HG02852 (cell line): Measurements from ENCODE around the gene TAF4.
"Not testable (repeated sequence)": the region's sequence is repeated elsewhere in the genome, so short reads cannot be mapped to it uniquely, and the experiment has no call there.

Experiments used
- ATAC-seq: cut with Tn5 transposase; IDR thresholded peaks from one replicate; pipeline ENCODE4 v1.9.1; 2021; ENCODE audit warnings: mild to moderate bottlenecking, moderate library complexity; ENCODE audit not compliant: unreplicated experiment

TAF4 gene

DNA sequence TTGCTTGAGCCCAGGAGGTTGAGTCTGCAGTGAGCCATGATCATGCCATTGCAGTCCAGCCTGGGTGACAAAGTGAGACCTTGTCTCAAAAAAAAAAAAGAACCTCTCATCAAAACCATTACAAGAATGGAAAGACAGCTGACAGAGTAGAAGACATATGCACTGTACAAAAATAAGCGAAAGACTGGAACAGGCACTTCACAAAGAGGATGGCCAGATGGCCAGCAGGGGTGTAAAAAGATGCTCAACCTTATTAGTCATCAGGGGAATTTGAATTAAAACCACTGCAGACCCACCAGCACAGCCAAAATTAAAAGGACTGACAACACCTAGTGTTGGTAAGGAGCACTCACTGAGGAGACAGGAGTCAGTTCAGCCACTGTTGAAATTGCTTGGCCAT is 13.5 kb upstream of the TAF4 start:
- ATAC-seq = no peak

DNA sequence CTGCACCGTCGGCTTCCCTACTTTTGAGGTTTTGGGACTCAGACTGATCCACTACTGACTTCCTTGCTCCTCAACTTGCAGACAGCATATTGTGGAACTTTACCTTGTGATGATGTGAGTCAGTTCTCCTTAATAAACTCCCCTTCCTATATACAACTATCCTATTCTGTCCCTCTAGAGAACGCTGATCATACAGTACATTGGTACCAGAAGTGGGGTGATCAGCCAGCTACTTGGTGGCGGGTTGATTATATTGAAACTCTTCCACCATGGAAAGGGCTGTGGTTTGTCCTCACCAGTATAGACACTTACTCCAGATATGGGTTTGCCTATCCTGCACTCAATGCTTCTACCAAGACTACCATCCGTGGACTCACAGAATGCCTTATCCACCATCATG is 7.6 kb upstream of the TAF4 start:
- ATAC-seq = no peak

GRCh38 chr20:62071669-62072430 is 6.2 kb upstream of the TAF4 start:
- ATAC-seq = not testable (repeated sequence)

- ATAC-seq = no peak
Observed at GRCh38 chr20:62069741-62070216, 4.1 kb upstream of the TAF4 start.

GRCh38 chr20:62068997-62069396 is 3.3 kb upstream of the TAF4 start:
- no peak for ATAC-seq

DNA sequence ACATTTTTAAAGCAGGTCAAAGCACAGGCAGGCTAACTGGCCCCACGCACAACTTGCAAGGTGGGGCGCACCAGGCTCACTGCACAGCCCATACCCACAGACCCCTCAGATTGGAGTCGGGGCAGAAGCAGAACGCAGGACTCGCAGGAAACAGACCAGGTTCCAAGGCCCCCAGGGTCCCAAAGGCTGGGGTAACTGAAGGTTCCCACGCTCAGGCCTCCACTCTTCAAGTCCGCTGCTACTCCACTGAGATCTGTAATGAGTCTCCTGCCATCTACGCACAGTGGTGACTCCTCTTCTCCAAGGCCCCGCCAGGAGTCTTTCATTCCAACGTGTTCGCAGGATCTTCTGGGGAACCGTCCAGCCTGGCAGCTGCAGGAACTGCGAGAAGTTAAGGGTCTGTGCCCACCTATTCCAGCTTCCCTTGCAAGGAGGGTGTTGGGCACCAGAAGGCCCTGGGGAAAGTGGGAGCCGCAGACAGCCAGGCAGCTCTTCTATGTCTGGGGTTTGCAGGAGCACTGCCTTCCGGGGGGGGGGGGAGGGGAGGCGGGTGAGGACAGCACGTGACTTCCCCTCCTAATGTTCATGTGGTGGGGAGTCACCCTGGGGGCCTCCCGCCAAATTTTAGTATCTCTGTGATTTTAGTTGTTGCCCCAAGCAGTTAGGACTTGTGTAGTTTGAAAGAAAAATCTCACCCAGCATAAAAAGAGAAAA is 2.0 kb upstream of the TAF4 start:
- ATAC-seq = no peak

DNA sequence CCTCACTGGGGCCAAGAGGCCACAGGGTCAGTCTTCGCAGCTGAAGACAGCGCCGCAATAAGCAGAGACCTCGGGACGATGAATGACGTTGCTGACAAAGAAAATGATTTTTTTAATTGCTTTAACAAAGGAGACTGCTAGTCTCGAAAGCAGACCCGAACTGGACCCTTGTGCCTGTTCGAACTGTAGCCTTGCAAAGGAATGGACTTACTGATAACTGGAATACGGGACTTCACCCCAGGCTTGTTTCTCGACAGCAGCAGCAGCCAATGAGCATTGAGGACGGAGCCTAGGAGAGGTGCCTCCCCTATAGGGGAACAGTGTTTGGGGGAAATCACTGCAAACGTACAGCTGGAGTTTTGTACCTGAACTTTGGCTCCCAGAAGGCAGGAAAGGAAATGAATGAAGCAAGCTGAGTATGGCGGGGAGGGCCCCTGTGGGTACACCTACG is 1.3 kb upstream of the TAF4 start:
- no peak for ATAC-seq

GRCh38 chr20:62066339-62066982 is 780 bp upstream of the TAF4 start:
- peak; percentile 37 for ATAC-seq

DNA sequence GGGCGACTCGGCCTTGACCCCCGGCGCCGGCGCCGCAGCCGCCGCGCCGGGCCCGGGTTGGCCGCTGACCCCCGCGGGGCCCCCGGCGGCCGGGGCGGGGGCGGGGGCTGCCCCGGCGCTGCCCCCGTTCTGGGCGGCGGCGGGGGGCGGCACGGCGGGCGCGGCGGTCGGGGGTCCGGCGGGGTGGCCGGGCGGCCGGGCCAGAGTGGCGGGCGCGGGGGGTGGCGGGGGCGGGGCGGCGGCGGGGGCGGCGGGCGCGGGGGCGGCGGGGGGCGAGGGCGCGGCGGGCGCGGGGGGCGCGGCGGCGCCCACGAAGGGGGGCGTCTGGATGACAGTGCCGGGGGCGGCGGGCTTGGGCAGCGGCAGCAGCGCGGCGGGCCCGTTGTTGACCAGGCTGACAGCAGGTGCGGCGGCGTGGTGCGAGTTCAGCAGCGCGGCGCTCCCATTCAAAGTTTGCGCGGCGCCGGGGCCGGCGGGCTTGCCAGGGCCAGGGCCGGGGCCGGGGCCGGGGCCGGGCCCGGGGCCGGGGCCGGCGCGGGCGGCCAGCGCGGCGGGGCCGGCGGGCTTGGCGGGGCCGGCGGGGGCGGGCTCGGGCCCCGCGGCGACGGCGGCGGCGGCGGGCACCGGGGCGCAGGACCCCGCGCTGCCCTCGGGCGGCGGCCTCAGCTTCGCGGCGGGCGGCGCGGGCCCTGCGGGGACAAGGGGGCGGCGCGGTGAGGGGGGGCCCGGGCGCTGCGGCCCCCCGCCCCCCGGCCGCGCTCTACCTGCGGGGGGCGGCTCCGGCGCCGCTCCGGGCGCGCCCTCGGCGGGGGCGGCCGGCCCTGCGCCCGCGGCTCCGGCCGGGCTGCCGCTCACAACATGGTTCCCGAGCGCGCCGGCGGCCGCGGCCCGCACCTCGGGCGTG is 659 bp downstream of the TAF4 start:
- peak; percentile 11 for ATAC-seq

DNA sequence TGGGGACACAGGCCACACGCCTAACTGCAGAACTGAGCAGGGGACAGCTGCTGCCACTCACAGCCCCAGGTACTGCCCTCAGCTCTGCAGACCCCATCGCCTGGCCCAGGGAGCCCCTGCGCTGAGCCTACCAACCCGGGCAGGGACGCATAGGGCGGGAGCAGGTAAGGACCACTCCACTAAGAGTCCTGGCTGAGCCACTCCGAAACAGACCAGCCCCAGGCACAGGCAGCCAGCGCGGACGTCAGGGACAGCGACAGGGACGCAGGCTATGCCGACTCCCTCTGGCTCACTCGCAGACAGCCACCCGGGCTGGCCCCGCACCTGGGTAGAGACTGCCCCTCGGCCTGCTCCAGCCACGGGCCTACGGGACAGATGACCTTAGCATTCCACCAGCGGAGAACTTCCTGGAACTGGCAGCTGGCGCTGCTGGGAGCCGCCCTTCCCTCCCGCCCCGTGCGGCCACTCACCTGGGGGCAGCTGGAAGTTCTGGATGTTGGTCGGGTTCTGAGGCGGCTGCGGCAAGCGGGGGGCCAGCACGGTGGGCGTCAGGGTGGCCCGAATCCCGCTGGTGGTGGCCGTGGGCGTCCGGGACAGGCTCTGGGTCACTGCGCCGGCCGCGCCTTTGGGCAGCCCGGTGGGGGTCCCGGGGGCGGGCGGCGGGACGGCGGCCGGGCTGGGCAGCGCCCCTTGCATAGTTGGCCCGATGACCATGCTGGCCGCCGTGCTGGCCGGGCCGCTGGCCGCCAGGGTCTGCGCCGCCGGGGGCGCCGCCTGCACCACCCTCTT is 1.5 kb downstream of the TAF4 start:
- ATAC-seq = no peak

- no peak for ATAC-seq
Observed at GRCh38 chr20:62063315-62063980, 2.2 kb downstream of the TAF4 start.

GRCh38 chr20:62062661-62063314 is 2.9 kb downstream of the TAF4 start:
- no peak for ATAC-seq

DNA sequence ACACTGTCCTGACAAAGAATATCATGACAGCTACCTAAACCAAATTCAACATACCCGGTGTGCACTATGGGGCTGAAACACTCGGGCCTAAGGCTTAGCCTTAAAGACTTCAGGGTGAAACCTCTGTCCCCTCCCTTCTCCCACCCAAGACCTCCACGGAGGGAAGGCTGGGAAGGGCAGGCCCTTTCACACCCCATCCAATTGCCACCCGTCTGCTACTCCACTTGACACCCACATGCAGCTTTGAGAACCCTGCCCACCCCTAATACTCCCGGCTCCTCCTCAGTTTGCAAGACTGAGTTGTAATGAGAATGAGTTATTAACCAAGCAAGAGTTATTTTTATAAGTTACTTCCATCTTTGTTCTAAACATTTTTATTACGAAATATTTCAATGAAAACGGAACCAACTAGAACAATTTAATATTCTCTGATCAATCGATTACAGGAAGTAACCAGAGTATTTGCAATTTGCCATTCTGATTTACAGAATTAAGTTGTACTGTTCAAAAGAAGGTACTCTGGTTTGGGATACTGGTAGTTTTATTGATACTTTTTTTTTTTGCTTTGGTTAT is 3.7 kb downstream of the TAF4 start:
- ATAC-seq = no peak

DNA sequence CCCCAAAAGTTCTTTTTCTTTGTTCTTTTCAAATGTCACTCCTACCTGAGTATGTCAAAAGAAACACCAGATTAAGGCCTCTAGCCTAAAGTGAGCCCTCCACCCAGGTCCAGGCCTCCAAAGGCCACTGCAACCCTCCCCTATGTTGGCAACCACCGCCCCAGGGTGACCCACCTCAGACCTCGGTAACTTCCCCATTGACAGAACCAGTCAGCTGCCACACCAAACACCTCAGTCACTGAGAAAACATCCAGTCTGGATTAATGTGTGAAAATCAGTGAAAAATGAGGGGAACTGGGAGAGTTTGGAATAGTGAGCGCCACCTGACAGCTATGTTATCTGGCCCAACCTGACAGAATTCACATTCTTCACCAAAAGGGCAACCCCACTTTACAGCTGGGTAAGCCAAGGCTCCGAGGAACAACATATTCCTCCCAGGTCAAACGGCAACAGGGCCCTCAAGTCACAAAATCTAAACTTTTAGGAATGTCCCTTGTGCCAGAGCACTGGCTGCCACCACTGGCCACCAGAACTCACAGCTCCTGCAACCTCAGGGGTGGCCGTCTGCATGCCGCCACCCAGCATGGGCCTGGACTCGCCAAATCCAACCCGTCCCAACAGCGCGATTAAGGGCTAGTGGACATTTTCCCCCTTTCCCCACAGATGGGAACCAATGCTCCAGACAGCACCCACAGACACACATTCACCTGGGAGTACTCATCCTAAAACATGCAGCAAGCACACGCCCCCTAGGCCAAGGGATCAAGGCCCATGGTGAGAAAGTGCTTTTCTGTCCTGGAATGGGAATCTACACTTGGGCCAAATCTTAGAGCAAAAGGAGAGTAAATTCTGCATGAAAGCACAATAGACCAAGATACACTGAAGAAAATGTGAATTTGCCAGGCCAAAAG is 4.8 kb downstream of the TAF4 start:
- no peak for ATAC-seq

GRCh38 chr20:62059920-62060630 is 5.6 kb downstream of the TAF4 start:
- no peak for ATAC-seq

GRCh38 chr20:62059401-62059800 is 6.3 kb downstream of the TAF4 start:
- ATAC-seq = no peak

DNA sequence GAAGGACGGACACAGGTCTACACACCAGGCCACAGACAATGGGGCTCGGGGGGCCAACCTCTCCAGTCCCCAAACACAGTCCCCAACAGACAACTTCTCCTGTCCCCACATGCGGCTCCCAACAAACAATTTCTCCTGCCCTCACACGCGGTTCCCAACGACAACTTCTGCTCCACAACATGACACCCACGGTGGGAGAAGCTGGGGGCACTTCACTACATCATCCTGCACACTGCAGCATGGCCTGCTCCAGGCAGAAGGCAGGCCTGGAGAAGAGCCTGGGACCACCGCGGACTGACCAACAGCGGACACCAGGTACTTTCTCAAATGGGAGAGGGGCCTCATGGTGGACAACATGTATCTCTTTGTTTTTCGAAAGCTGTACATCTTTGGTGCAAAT is 6.7 kb downstream of the TAF4 start:
- ATAC-seq = no peak
